Peyer's patch (tissue), 4 donors: ENCODE data around the gene HSPA13.

ENCODE experiments used
- CTCF ChIP-seq, 6 experiments: fragments of 450-650 bp in 4 of 6; fragments of 200-600 bp in 2 of 6; sonication (generic) in 1 of 6; IDR thresholded peaks; one replicate each; pipeline ENCODE4 v1.5.1; 2017 to 2019; ENCODE audit warnings: antibody characterized with exemption in 6 of 6, mild to moderate bottlenecking in 3 of 6, moderate library complexity in 1 of 6
- POLR2A ChIP-seq, 2 donors: fragments of 450-650 bp; IDR thresholded peaks; one replicate each; pipeline ENCODE4 v1.5.1; 2017; ENCODE audit warnings: antibody characterized with exemption in 2 of 2, mild to moderate bottlenecking in 2 of 2, moderate library complexity in 2 of 2

- TF ChIP-seq CTCF (IDR thresholded peaks at IDR 0.05) (no peak), POLR2A (IDR thresholded peaks at IDR 0.05) (no peak)
Measured at GRCh38 chr21:14405225-14405624, 22.3 kb upstream of the HSPA13 start.
